GM19452 (cell line): ENCODE data around the gene PLCB2.
A peak's percentile ranks its signal among the peaks of the same experiment; 100 is the strongest.

Experiments used
- ATAC-seq: cut with Tn5 transposase; IDR thresholded peaks from one replicate; pipeline ENCODE4 v1.9.1; 2021; ENCODE audit not compliant: unreplicated experiment

Gene PLCB2

GRCh38 chr15:40328176-40328575 is 20.4 kb upstream of the PLCB2 start:
- no peak for ATAC-seq

GRCh38 chr15:40327457-40327856 is 19.7 kb upstream of the PLCB2 start:
- no peak for ATAC-seq

- ATAC-seq = no peak
Observed at GRCh38 chr15:40325700-40326099, 18.0 kb upstream of the PLCB2 start.

GRCh38 chr15:40325188-40325587 is 17.5 kb upstream of the PLCB2 start:
- ATAC-seq = no peak

GRCh38 chr15:40323953-40324937 is 16.5 kb upstream of the PLCB2 start:
- ATAC-seq = no peak

DNA sequence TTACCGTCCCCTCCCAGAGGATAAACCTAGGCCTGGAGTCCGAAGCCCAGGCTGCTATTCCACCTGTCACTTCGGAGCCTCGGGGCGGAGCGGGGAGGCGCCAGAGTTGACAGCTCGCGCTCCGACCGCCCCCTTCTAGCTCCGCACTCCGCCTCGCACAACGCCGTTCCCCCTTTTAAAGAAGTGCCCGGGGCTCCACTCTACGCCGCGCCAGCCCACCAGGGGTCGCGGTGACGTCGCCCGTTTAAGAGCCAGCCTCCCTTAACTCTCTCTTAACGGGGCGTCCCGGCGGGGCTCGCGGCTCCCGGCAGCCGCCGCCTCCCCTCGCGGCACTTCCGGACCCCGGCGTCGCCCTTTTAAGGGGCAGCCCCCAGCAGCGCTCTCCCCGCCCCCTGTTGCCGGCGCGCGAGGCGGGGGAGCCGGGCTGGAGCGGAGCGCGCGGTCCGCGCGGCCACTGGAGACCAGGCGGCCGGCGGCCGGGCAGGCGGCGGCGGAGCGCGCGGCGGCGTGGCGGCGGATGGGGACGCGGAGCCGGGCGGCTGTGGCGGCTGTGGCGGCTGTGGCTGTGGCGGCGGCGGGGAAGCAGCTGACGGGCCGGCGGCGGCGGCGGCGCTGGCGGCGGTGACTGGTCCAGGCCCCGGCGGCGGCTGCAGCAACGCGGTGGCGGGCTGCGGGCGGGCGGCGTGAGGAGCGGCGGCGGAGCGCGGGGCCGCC is 15.7 kb upstream of the PLCB2 start, which contains the start of gene INAFM2:
INAFM2 (plus strand) TSS at position 454 of the 714 bp plus-strand sequence. CDS start 364 bp downstream, outside the sequence.
- peak; percentile 84 for ATAC-seq

GRCh38 chr15:40322531-40323238 is 14.9 kb upstream of the PLCB2 start:
- no peak for ATAC-seq

GRCh38 chr15:40320931-40321371 is 13.2 kb upstream of the PLCB2 start:
- ATAC-seq = no peak

- ATAC-seq = no peak
Observed at GRCh38 chr15:40320409-40320808, 12.7 kb upstream of the PLCB2 start.

DNA sequence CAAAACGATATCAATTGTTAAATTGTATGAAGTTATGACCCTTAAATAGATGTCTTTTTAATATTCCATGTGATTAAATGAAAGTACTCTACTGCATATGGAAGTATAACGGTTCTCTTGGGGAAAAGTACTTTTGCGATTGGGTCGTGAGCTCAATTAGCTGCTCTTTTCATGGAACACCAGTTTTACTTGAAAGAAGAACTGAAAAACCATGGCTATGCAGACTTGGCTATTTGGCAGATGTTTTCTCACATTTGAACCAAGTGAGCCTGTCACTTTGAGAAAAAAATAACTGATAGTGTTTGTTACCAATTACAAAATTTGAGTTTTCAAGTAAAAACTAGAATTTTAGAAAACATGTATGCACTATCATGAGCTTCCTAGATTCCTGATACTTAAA is 9.8 kb upstream of the PLCB2 start:
- ATAC-seq = no peak

DNA sequence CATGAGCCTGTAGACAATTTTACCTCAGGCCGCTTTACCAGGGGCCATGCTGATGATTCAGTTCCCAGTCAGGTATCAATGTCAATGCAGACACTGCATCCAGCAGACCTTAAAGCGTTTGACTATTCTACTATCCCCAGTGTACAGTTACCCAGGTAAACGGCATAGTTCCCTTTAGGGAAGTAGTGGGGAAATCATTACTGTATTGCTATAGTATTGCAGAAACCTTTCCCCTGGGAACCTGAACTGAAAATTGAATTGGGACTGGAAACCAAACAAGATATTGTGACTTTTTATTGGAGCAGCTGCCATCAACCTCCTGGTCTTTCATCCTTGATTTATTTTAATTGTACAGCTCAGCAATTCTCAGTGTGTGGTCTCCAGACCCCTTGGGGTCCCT is 9.2 kb upstream of the PLCB2 start:
- no peak for ATAC-seq

GRCh38 chr15:40314723-40315276 is 7.1 kb upstream of the PLCB2 start:
- no peak for ATAC-seq

DNA sequence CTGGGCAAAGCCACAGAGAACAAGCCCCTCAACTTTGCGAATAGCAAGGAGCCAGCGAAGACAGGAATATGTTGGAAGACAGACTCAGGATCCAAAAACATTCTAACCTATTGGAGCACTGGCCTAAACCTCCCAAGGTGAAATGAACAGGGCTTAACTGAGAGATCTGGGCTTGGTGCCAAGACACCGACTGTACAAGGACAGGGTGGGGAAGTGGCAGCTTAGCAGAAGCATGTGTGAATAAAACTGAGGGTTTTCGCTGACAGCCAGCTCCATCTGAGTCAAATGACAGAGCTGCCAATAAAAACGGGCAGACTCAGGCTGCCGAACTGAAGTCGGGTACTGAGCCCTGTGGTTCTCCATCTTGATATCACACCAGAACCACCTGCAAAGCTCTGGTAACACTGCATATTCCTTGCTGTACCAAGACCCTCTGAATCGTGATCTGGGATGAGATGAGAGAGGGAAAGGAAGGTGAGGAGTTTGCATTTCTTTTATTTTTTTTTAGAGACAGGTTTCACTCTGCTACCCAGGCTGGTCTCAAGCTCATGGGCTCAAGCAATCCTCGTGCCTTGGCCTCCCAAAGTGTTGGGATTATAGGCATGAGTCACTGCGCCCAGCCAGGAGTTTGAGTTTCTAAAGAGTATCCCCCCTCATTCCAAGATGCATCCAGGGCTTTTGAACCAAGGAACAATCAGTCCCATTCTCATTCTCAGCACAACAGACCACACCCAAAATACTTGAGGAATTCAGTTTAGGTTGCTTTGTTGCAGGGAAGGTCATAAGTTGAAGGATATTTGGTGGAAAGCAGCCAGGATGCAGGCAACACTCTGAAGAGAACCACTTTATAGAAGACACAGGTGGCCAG is 6.0 kb upstream of the PLCB2 start:
- ATAC-seq = no peak

- ATAC-seq = no peak
Observed at GRCh38 chr15:40312370-40313158, 4.8 kb upstream of the PLCB2 start.

DNA sequence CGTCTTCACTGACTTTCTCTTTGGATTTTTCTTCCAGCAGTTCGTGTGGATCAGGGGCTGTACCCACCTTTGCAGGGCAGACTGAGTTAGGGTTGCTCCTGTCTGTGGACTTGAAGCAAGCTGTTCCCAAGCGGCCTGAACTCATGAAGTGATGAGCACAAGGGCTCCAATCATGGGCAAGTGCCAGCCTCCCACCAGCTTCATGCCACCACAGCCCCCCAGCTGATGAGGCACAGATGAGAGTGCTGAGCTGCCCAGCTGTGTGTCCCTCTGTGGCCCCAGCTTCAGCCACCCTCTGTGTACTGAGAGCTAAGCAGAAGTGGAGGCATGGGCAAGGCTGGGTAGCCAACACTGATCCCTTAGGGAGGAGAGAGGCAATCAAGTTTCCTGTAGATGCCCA is 3.3 kb upstream of the PLCB2 start:
- ATAC-seq = no peak

GRCh38 chr15:40310001-40310959 is 2.5 kb upstream of the PLCB2 start:
- ATAC-seq = no peak

DNA sequence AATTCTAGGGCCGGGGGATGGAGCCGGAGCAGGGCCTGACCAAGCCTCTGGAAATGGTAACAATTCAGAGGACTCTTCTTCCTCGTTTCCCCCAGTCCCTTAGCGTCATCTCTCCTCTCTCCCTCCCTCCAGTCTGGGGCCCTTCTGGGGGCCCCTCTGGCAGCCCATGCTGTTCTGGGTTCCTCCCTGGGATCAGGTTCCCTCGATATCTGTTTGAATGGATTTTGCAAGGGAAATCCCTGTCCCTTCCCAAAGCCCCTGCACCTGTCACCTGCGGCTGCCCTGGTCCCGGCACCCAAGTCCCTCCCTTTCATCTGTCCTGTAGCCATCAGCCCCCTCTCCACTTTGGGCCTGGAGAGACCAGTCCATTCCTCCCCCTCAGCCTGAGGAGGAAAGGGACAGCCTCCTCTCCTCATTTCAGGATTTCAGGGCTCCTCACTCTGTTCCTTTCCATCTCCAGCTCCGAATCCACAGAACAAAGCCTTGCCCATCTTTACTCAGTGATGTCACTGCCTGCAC is 1.7 kb upstream of the PLCB2 start:
- ATAC-seq = no peak

DNA sequence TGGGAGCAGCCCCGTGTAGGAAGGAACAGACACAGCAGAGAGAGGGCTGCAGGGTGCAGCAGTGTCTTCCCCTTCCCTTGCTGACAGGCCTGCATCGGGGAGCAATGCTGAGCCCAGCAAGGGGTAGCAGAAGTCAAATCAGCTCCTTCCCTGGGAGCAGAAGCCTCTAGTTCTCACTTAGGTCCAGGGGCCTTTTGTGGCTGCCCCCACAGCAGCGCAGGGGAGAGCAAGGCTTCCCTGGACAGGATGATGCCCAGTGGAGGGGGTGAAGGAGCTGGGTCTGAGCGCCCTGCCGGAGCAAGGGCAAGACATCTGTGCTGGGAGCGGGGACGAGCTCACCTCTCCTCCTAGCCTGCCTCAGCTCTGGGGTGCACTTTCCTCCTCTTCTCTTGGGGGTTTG is 827 bp downstream of the PLCB2 start:
- no peak for ATAC-seq
